WERI-Rb-1 (cell line): Measurements from ENCODE around the gene TMEM11.

Source experiments
- DNase-seq: peaks from one replicate; pipeline ENCODE4 v3.0.0-alpha.2; 2020
- H3K27ac ChIP-seq: fragments of 250-450 bp; sonication (Bioruptor Pico); 2 replicates; pipeline ENCODE4 v1.5.1; 2020; ENCODE audit warnings: mild to moderate bottlenecking, moderate library complexity
- H3K27me3 ChIP-seq: fragments of 250-450 bp; sonication (Bioruptor Pico); 2 replicates; pipeline ENCODE4 v1.5.1; 2021; ENCODE audit warnings: mild to moderate bottlenecking, low read depth, moderate library complexity; ENCODE audit not compliant: insufficient read depth, severe bottlenecking
- H3K36me3 ChIP-seq: fragments of 250-450 bp; sonication (Bioruptor Pico); 2 replicates; pipeline ENCODE4 v1.5.1; 2020; ENCODE audit warnings: mild to moderate bottlenecking, moderate library complexity
- H3K4me3 ChIP-seq: 2 replicates; pipeline ENCODE4 v1.5.1; 2011; ENCODE audit warnings: low read depth, mild to moderate bottlenecking, control low read depth, low read length
- H3K9me3 ChIP-seq: fragments of 250-450 bp; sonication (Bioruptor Pico); 2 replicates; pipeline ENCODE4 v1.5.1; 2021; ENCODE audit warnings: mild to moderate bottlenecking, moderate library complexity; ENCODE audit not compliant: severe bottlenecking
- TF ChIP-seq, protein P1 (sequence below): IDR thresholded peaks from 2 replicates; pipeline ENCODE4 v1.5.1; 2011; ENCODE audit warnings: low read depth, mild to moderate bottlenecking, control low read depth, inconsistent platforms, low read length

The TMEM11 gene

DNA sequence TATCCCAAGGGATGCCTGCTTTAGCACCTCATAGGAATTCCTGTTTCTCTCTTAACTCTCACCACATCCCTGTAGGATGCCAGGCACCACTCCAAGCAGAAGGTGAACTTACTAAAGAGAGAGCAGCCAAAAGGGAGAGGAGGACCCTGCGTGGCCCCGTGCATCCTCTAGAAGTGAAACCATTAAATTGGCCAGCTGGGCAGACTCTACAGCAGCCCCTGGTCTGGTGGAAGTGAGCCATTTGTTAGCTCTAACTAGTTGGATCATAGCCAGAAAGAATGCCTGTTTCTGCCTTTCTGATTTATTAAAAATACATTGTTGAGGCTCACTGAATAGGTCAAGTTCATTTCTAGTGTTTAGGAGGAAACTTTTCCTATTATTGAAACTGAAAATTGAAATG, 22.3 kb downstream of the TMEM11 start:
- no peaks in the 10 kb centered on the region for H3K27me3 ChIP-seq
- no peaks in the 10 kb centered on the region for H3K9me3 ChIP-seq
- TF ChIP-seq, protein P1, sequence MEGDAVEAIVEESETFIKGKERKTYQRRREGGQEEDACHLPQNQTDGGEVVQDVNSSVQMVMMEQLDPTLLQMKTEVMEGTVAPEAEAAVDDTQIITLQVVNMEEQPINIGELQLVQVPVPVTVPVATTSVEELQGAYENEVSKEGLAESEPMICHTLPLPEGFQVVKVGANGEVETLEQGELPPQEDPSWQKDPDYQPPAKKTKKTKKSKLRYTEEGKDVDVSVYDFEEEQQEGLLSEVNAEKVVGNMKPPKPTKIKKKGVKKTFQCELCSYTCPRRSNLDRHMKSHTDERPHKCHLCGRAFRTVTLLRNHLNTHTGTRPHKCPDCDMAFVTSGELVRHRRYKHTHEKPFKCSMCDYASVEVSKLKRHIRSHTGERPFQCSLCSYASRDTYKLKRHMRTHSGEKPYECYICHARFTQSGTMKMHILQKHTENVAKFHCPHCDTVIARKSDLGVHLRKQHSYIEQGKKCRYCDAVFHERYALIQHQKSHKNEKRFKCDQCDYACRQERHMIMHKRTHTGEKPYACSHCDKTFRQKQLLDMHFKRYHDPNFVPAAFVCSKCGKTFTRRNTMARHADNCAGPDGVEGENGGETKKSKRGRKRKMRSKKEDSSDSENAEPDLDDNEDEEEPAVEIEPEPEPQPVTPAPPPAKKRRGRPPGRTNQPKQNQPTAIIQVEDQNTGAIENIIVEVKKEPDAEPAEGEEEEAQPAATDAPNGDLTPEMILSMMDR: no peak
- H3K4me3 ChIP-seq: no peak overlapping the region
- no peak for DNase-seq
- no peak overlapping the region for H3K27ac ChIP-seq
- peaks cover 10% of the 10 kb centered on the region for H3K36me3 ChIP-seq

DNA sequence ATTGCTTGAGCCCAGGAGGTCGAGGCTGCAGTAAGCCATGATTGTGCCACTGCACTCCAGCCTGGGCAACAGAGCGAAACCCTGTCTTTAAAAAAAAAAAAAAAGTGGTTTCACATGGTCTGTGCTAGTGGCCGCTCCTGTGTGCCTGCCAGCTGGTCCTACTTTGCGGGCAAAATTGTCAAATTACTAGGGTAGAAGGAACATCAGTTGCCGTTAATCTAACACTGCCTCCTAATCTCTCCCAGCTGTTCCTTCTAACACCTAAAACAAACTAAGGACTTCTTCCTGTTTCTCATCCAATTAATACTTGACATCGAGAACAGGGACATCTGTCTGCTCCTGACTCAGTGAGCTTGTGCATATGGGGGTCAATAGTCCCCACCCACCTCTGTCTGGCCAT, 23.9 kb downstream of the TMEM11 start:
- no peak overlapping the region for H3K27ac ChIP-seq
- no peak for DNase-seq
- no peaks in the 10 kb centered on the region for H3K9me3 ChIP-seq
- H3K36me3 ChIP-seq: peaks cover 6% of the 10 kb centered on the region
- no peak overlapping the region for H3K4me3 ChIP-seq
- TF ChIP-seq, protein P1: no peak
- H3K27me3 ChIP-seq: no peaks in the 10 kb centered on the region

- no peak overlapping the region for H3K27ac ChIP-seq
- no peak for DNase-seq
- H3K36me3 ChIP-seq: peaks cover 6% of the 10 kb centered on the region
- TF ChIP-seq, protein P1: no peak
- H3K9me3 ChIP-seq: no peaks in the 10 kb centered on the region
- no peaks in the 10 kb centered on the region for H3K27me3 ChIP-seq
- H3K4me3 ChIP-seq: no peak overlapping the region
Observed at GRCh38 chr17:21189361-21189760, 24.6 kb downstream of the TMEM11 start.

- H3K36me3 ChIP-seq: no peaks in the 10 kb centered on the region
- TF ChIP-seq, protein P1: no peak
Observed at GRCh38 chr17:21186399-21187187, 27.4 kb downstream of the TMEM11 start.

GRCh38 chr17:21185061-21185460, 28.9 kb downstream of the TMEM11 start:
- TF ChIP-seq, protein P1: no peak
- Histone ChIP-seq H3K27me3 (no peaks in the 10 kb centered on the region), H3K27ac (no peak overlapping the region), H3K9me3 (no peaks in the 10 kb centered on the region), H3K4me3 (no peak overlapping the region), H3K36me3 (no peaks in the 10 kb centered on the region)
- DNase-seq: no peak

More at GRCh38 chr17:21186399-21187187, 27.4 kb downstream of the TMEM11 start:
- Histone ChIP-seq H3K9me3 (no peaks in the 10 kb centered on the region), H3K4me3 (no peak overlapping the region), H3K27ac (no peak overlapping the region), H3K27me3 (no peaks in the 10 kb centered on the region)
- DNase-seq: no peak

DNA sequence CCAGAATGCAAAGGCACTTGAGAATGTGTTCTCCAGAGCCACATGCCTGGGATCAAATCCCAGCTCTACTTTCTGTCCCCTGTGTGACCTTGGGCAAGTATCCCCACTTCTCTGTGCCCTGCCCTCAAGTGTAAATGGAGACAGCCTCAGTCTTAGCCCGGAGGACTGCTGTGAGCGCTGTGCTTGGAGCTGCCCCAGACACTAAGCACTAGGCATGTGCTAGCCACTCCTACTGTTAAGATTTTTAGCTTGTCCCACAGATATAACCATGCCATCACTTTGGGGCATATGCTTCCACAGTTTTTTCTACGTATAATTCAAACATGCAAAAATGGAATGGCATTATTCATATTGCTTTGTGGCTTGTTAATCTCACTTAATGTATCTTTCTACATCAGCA, 29.4 kb downstream of the TMEM11 start:
- no peak overlapping the region for H3K4me3 ChIP-seq
- TF ChIP-seq, protein P1: no peak
- H3K36me3 ChIP-seq: no peaks in the 10 kb centered on the region
- no peaks in the 10 kb centered on the region for H3K27me3 ChIP-seq
- no peaks in the 10 kb centered on the region for H3K9me3 ChIP-seq
- no peak for DNase-seq
- H3K27ac ChIP-seq: no peak overlapping the region
